ENCODE measurements around the gene IFNAR2. TPM values are rescaled to one million over a fixed set of nuclear protein-coding genes. Genes with fewer than 3 reads are reported as not detected.

Gene IFNAR2
- total RNA-seq, 1 experiment from 2014 or later = 12.3 TPM

- Histone ChIP-seq H3K9me2 (ENCODE audit: insufficient read depth) (no peaks in the 10 kb centered on the region), H4K20me1 (ENCODE audit: insufficient read depth) (no peaks in the 10 kb centered on the region), H3K4me1 (ENCODE audit: control insufficient read depth in 1 of 2, insufficient read depth in 2 of 2, low read length in 2 of 2) (no peaks in the 10 kb centered on the region), H3K27me3 (ENCODE audit: insufficient read depth, low read length) (no peaks in the 10 kb centered on the region), H3K36me3 (ENCODE audit: control insufficient read depth in 1 of 2, insufficient read depth in 2 of 2, low read length in 2 of 2) (peaks cover 20 to 35% of the 10 kb centered on the region in 2 experiments; a peak in 3 of 4 replicates), H3K79me2 (ENCODE audit: insufficient read depth, low read length) (no peaks in the 10 kb centered on the region), H3K4me2 (ENCODE audit: low read length) (no peak overlapping the region), H3K27ac (ENCODE audit: low read depth, low read length) (no peak overlapping the region), H2AFZ (ENCODE audit: low read depth, low read length, poor library complexity, severe bottlenecking) (no peak overlapping the region), H3K9me3 (ENCODE audit: control insufficient read depth in 1 of 2, insufficient read depth in 1 of 2, low read depth in 1 of 2, low read length in 2 of 2) (no peaks in the 10 kb centered on the region), H3K9ac (ENCODE audit: low read length) (no peak overlapping the region), H3K4me3 (replicated peaks in 1 of 2; ENCODE audit: low read depth in 1 of 2, low read length in 2 of 2) (no peak overlapping the region)
- ATAC-seq = no peak
- intact Hi-C loops (cut with micrococcal nuclease) = no loop called here
- RAD21 ChIA-PET (ENCODE audit: low non-redundant PET in 1 of 2, low total read pairs in 2 of 2, uncharacterized antibody in 2 of 2, unreplicated experiment in 2 of 2) = no interaction called here
- POLR2A ChIA-PET = no interaction called here
- CTCF ChIA-PET = no interaction called here
- no peak for DNase-seq (ENCODE audit: low read depth, low spot score)
- no TSS peak for BruUV-seq (replicated peaks)
- TF ChIP-seq ZFX (IDR thresholded peaks at IDR 0.05) = no peak
- TF ChIP-seq REST (IDR thresholded peaks at IDR 0.05; ENCODE audit: low read depth) = no peak
- TF ChIP-seq ZNF274 (IDR thresholded peaks at IDR 0.05; ENCODE audit: low read depth, low read length) = no peak
- no peak for TF ChIP-seq EZH2phosphoT487 (IDR thresholded peaks at IDR 0.05; ENCODE audit: borderline replicate concordance)
- TF ChIP-seq EZH2 (IDR thresholded peaks at IDR 0.05) = no peak
- no peak for TF ChIP-seq ZBTB33 (IDR thresholded peaks at IDR 0.05; ENCODE audit: extremely low read depth, insufficient replicate concordance, low read length)
- TF ChIP-seq YY1 (IDR thresholded peaks at IDR 0.05; ENCODE audit: extremely low read depth, insufficient replicate concordance, low read depth, low read length) = no peak
- no peak for TF ChIP-seq CBX3 (IDR thresholded peaks at IDR 0.05; ENCODE audit: low read depth)
- no peak for TF ChIP-seq RAD21 (IDR thresholded peaks at IDR 0.05; ENCODE audit: low read depth)
- no peak for TF ChIP-seq POLR2AphosphoS5 (IDR thresholded peaks at IDR 0.05; ENCODE audit: low read depth, low read length)
- TF ChIP-seq ELF1 (IDR thresholded peaks at IDR 0.05; ENCODE audit: borderline replicate concordance, low read depth) = no peak
- no peak for TF ChIP-seq SRF (IDR thresholded peaks at IDR 0.05; ENCODE audit: low read depth)
- TF ChIP-seq JUND (IDR thresholded peaks at IDR 0.05) = no peak
- no peak for TF ChIP-seq FOSL1 (IDR thresholded peaks at IDR 0.05; ENCODE audit: low read depth)
- no peak for TF ChIP-seq ATF3 (IDR thresholded peaks at IDR 0.05)
- TF ChIP-seq CTCF (IDR thresholded peaks at IDR 0.05 in 2 of 3, conservative IDR thresholded peaks at IDR 0.05 in 1 of 3; ENCODE audit: borderline replicate concordance in 1 of 3, insufficient read depth in 1 of 3, low read depth in 2 of 3, low read length in 2 of 3) = no peak
These were observed 17.9 kb downstream of the IFNAR2 start for GRCh38 chr21:33247599-33247998.
